GM18499 (cell line): ENCODE measurements around the gene KIF5B.
"Not testable (repeated sequence)": the region's sequence is repeated elsewhere in the genome, so short reads cannot be mapped to it uniquely, and the experiment has no call there.

Experiments used
- ATAC-seq: cut with Tn5 transposase; IDR thresholded peaks from one replicate; pipeline ENCODE4 v1.9.1; 2021; ENCODE audit warnings: moderate number of reproducible peaks; ENCODE audit not compliant: insufficient read depth, unreplicated experiment

Gene KIF5B

GRCh38 chr10:32061440-32061839, 5.2 kb upstream of the KIF5B start:
- ATAC-seq, result no peak

- ATAC-seq, result no peak
Observed at GRCh38 chr10:32060347-32060746, 4.1 kb upstream of the KIF5B start.

- ATAC-seq, result no peak
Observed at GRCh38 chr10:32059472-32059871, 3.2 kb upstream of the KIF5B start.

GRCh38 chr10:32057036-32057372, 779 bp upstream of the KIF5B start:
- no peak for ATAC-seq

GRCh38 chr10:32055478-32056135, 618 bp downstream of the KIF5B start:
- peak; percentile 31 for ATAC-seq

- ATAC-seq, result no peak
Observed at GRCh38 chr10:32054094-32054493, 2.1 kb downstream of the KIF5B start.

- not testable (repeated sequence) for ATAC-seq
Observed at GRCh38 chr10:32053392-32053791, 2.8 kb downstream of the KIF5B start.

GRCh38 chr10:32051926-32052325, 4.3 kb downstream of the KIF5B start:
- ATAC-seq, result no peak

GRCh38 chr10:32050177-32050576, 6.0 kb downstream of the KIF5B start:
- ATAC-seq, result no peak

GRCh38 chr10:32049113-32049512, 7.1 kb downstream of the KIF5B start:
- no peak for ATAC-seq

GRCh38 chr10:32048282-32048681, 7.9 kb downstream of the KIF5B start:
- no peak for ATAC-seq

- ATAC-seq, result no peak
Observed at GRCh38 chr10:32047881-32048280, 8.3 kb downstream of the KIF5B start.

- ATAC-seq, result no peak
Observed at GRCh38 chr10:32046151-32046550, 10.1 kb downstream of the KIF5B start.

GRCh38 chr10:32042730-32043129, 13.5 kb downstream of the KIF5B start:
- not testable (repeated sequence) for ATAC-seq

- ATAC-seq, result no peak
Observed at GRCh38 chr10:32041290-32042028, 14.8 kb downstream of the KIF5B start.

- ATAC-seq, result no peak
Observed at GRCh38 chr10:32039734-32040133, 16.5 kb downstream of the KIF5B start.

- no peak for ATAC-seq
Observed at GRCh38 chr10:32038777-32039176, 17.4 kb downstream of the KIF5B start.

GRCh38 chr10:32036922-32037321, 19.3 kb downstream of the KIF5B start:
- no peak for ATAC-seq

GRCh38 chr10:32035038-32035437, 21.2 kb downstream of the KIF5B start:
- no peak for ATAC-seq

- no peak for ATAC-seq
Observed at GRCh38 chr10:32033171-32033570, 23.1 kb downstream of the KIF5B start.

- no peak for ATAC-seq
Observed at GRCh38 chr10:32031920-32032319, 24.3 kb downstream of the KIF5B start.

GRCh38 chr10:32031424-32031823, 24.8 kb downstream of the KIF5B start:
- no peak for ATAC-seq
